Right lobe of liver (tissue), 4 donors: ENCODE data around the gene CIDEB.

Source experiments
- POLR2A ChIP-seq: fragments of 450-650 bp; IDR thresholded peaks from one replicate; pipeline ENCODE4 v1.6.1; 2017; ENCODE audit warnings: antibody characterized with exemption, mild to moderate bottlenecking
- TF ChIP-seq, protein P1 (sequence below), 4 donors: fragments of 200-600 bp in 3 of 4; fragments of 450-650 bp in 1 of 4; IDR thresholded peaks; one replicate each; pipeline versions ENCODE4 v1.5.1 to v1.8.0; 2016 to 2022; ENCODE audit warnings: antibody characterized with exemption in 4 of 4, mild to moderate bottlenecking in 2 of 4
- donor health status: DM: no; HTN: no; CAD: no.
- donor health status: DM: no; HTN: no; CAD: no.
- donor health status: DM: no; HTN: yes; CAD: no.

GRCh38 chr14:24314377-24315193 is 6.8 kb upstream of the CIDEB start:
- TF ChIP-seq, protein P1, sequence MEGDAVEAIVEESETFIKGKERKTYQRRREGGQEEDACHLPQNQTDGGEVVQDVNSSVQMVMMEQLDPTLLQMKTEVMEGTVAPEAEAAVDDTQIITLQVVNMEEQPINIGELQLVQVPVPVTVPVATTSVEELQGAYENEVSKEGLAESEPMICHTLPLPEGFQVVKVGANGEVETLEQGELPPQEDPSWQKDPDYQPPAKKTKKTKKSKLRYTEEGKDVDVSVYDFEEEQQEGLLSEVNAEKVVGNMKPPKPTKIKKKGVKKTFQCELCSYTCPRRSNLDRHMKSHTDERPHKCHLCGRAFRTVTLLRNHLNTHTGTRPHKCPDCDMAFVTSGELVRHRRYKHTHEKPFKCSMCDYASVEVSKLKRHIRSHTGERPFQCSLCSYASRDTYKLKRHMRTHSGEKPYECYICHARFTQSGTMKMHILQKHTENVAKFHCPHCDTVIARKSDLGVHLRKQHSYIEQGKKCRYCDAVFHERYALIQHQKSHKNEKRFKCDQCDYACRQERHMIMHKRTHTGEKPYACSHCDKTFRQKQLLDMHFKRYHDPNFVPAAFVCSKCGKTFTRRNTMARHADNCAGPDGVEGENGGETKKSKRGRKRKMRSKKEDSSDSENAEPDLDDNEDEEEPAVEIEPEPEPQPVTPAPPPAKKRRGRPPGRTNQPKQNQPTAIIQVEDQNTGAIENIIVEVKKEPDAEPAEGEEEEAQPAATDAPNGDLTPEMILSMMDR (IDR thresholded peaks at IDR 0.05): no peak
- TF ChIP-seq POLR2A: no peak
